ENCODE results near the gene CHST13. TPM values are rescaled to one million over a fixed set of nuclear protein-coding genes. Genes with fewer than 3 reads are reported as not detected.

Gene CHST13
- total RNA-seq, 1 donor from 2014 or later, result not detected

GRCh38 chr3:126555795-126556636 lies 32.1 kb downstream of the CHST13 start:
- Mint-ChIP-seq H3K36me3 (ENCODE audit: low read depth) (no peaks in the 10 kb centered on the region), H3K27ac (ENCODE audit: unreplicated experiment) (no peak overlapping the region), H3K27me3 (ENCODE audit: low read depth) (peaks cover 15% of the 10 kb centered on the region), H3K4me3 (ENCODE audit: unreplicated experiment) (no peak overlapping the region), H3K9me3 (ENCODE audit: low read depth) (peaks cover 3% of the 10 kb centered on the region), H3K4me1 (ENCODE audit: low read depth) (no peaks in the 10 kb centered on the region)
- DNase-seq (ENCODE audit: low spot score), result peak; percentile 68
- no peak for TF ChIP-seq CTCF (IDR thresholded peaks at IDR 0.05)

GRCh38 chr3:126556637-126557414 lies 32.9 kb downstream of the CHST13 start:
- H3K9me3 Mint-ChIP-seq (ENCODE audit: low read depth), result peaks cover 6% of the 10 kb centered on the region
- no peaks in the 10 kb centered on the region for H3K4me1 Mint-ChIP-seq (ENCODE audit: low read depth)
- no peak for TF ChIP-seq CTCF (IDR thresholded peaks at IDR 0.05)
- no peak for DNase-seq (ENCODE audit: low spot score)
- no peak overlapping the region for H3K27ac Mint-ChIP-seq (ENCODE audit: unreplicated experiment)
- peaks cover 3% of the 10 kb centered on the region for H3K36me3 Mint-ChIP-seq (ENCODE audit: low read depth)
- no peak overlapping the region for H3K4me3 Mint-ChIP-seq (ENCODE audit: unreplicated experiment)
- H3K27me3 Mint-ChIP-seq (ENCODE audit: low read depth), result peaks cover 19% of the 10 kb centered on the region

- H3K27me3 Mint-ChIP-seq (ENCODE audit: low read depth), result peaks cover 22% of the 10 kb centered on the region
- H3K27ac Mint-ChIP-seq (ENCODE audit: unreplicated experiment), result no peak overlapping the region
- no peak for TF ChIP-seq CTCF (IDR thresholded peaks at IDR 0.05)
- H3K36me3 Mint-ChIP-seq (ENCODE audit: low read depth), result peaks cover 3% of the 10 kb centered on the region
- peaks cover 11% of the 10 kb centered on the region for H3K9me3 Mint-ChIP-seq (ENCODE audit: low read depth)
- DNase-seq (ENCODE audit: low spot score), result peak; percentile 77
- H3K4me1 Mint-ChIP-seq (ENCODE audit: low read depth), result no peaks in the 10 kb centered on the region
- H3K4me3 Mint-ChIP-seq (ENCODE audit: unreplicated experiment), result no peak overlapping the region
Measured at GRCh38 chr3:126557415-126557745, 33.4 kb downstream of the CHST13 start.

GRCh38 chr3:126557761-126558160 lies 33.8 kb downstream of the CHST13 start:
- peaks cover 14% of the 10 kb centered on the region for H3K9me3 Mint-ChIP-seq (ENCODE audit: low read depth)
- no peak overlapping the region for H3K4me3 Mint-ChIP-seq (ENCODE audit: unreplicated experiment)
- no peak for TF ChIP-seq CTCF (IDR thresholded peaks at IDR 0.05)
- no peaks in the 10 kb centered on the region for H3K4me1 Mint-ChIP-seq (ENCODE audit: low read depth)
- peak; percentile 61 for DNase-seq (ENCODE audit: low spot score)
- H3K27me3 Mint-ChIP-seq (ENCODE audit: low read depth), result peaks cover 22% of the 10 kb centered on the region
- H3K27ac Mint-ChIP-seq (ENCODE audit: unreplicated experiment), result no peak overlapping the region
- H3K36me3 Mint-ChIP-seq (ENCODE audit: low read depth), result peaks cover 5% of the 10 kb centered on the region

GRCh38 chr3:126558336-126559071 lies 34.5 kb downstream of the CHST13 start, which contains the start of gene C3orf22:
Gene C3orf22 (minus strand): TSS chr3:126558932. CDS start chr3:126553390, 5,542 bp downstream.
- DNase-seq (ENCODE audit: low spot score), result peak; percentile 75

More at GRCh38 chr3:126558336-126559071, 34.5 kb downstream of the CHST13 start, which contains the start of gene C3orf22:
- H3K9me3 Mint-ChIP-seq (ENCODE audit: low read depth), result peaks cover 15% of the 10 kb centered on the region
- H3K36me3 Mint-ChIP-seq (ENCODE audit: low read depth), result peaks cover 5% of the 10 kb centered on the region
- no peak for TF ChIP-seq CTCF (IDR thresholded peaks at IDR 0.05)
- no peaks in the 10 kb centered on the region for H3K4me1 Mint-ChIP-seq (ENCODE audit: low read depth)
- no peak within 1 kb of the TSS for H3K4me3 Mint-ChIP-seq (ENCODE audit: unreplicated experiment)
- H3K27ac Mint-ChIP-seq (ENCODE audit: unreplicated experiment), result no peak within 1 kb of the TSS
- peaks cover 21% of the 10 kb centered on the region for H3K27me3 Mint-ChIP-seq (ENCODE audit: low read depth)

All from chondrocyte (in vitro differentiated cells).